GM19240 (cell line): ENCODE data around the gene CERS1.

Source experiments
- DNase-seq: peaks from one replicate; pipeline ENCODE4 v3.0.0; 2011; ENCODE audit warnings: low spot score; ENCODE audit not compliant: insufficient read length

The CERS1 gene

DNA sequence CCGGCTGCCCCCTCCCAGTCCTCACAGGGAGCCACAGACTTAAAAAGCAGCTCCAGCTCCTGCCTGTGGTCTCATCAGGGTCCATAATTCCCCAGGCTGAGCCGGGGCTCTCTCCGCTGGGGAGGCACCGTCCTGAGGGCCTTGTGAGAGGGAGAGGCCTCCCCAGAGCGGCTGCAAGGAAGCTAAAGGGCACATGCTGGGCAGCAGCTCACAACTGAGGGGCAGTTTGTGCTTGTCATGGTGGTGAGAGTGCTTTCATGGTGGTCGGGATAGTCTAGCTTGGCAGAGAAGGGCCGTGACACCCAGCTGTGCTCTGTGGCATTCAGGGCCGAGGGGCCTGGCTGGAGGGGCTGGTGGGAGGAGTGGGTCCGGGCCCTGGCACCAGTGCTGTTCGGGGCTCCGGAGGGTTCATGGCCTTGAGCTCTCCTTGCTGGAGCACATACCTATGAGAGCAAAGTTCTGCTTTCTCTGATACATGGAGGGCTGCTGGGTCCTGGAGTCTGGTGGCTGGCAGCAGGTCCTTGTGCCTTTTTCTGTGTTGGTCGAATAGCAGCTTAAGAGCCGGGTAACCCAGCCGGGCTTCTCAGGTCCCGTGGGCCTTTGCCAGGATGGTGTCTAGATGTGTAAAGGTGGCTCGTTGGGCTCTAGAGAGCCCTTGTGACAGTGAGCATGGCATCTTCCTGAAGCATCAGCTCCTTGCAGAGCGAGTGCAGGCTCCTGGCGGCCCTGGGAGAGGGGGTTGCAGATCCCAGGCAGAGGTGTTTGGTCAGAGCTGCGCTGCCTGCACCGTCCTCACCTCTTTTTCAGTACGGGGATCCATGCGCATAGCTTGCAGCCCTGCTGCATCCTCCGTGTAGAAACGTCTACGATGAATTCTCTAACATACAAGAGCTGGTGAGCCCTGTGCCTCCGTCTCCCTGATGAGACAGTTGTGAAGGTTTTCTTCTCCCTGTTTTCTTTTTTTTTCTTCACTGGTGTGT, 55.4 kb downstream of the CERS1 start:
- no peak for DNase-seq

DNA sequence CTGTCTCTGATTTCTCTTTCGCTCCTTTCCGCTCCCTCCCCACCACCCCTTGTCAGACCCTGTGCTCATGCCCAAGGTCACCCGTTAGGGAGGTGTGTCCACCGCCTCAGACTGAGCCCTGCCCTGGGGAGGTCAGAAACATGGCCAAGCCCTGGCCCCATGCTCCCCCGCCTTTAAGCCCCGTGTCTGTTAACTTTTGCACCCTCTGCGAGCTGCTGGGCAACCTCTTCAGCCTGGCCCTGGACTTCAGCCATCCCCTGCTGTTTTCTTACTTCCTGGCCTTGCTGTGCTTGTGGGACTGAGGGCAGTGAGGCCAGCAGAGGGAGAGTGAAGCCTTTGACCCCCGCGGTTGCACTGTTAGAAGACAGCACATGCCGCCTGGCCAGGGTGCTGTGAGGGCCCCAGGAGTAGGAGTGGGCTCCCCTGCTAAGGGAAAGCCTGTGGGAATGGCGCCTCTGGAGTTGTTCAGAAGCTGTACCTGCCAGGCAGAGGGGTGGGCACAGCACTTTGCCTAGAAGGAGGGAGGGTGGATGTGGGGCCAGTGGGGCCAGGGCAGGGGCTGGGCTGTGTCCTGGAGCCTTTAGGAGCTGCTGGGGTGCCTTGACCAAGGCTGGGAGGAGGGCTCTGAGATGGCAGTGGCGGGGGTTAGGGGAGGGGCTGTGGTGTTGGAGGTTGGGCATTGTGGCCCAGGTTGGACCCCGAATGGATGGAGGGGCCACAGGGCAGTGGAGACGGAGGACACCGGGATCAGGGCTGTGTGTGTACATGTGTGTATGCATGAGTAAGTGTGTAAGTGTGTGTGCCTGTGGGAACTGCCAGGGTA, 56.3 kb downstream of the CERS1 start:
- no peak for DNase-seq

GRCh38 chr19:18834644-18834984, 61.3 kb downstream of the CERS1 start:
- DNase-seq: no peak

DNA sequence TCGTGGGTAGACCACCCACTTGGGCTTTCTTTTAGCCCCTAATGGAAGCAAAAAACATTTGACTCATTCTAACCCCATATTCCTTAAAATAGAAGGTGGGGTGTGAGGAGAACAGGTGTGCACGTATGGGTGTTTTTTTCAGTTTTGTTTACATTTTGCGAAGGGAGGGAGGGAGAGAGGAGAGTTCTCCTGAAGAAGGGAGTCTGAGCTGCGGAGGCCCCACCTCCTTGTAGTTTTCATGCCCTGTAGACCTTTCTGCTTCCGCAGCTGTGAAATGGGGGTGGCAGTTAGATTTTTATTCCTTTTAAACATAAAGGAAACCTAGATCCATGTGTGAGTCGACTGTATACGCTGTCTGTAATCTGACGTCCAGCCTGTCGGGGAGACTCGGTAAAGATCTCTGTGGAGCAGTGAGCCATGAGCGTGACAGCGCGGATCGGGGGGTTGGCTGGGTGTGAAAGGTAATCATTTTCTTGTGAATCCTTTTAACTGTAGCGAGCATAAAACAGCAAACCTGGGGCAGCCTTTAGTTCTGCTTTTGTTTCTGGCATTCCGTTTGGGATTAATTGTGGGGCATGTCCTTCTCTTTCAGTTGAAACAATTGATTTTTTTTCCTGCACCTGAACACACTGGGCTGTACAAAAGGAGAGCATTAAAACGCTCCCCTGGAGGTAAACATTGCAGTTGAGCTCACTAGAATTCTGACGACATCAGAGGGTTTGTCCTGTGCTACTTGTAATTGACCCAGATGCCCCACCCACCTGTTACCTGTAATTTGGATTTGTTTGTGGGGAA, 61.9 kb downstream of the CERS1 start:
- DNase-seq: no peak

DNA sequence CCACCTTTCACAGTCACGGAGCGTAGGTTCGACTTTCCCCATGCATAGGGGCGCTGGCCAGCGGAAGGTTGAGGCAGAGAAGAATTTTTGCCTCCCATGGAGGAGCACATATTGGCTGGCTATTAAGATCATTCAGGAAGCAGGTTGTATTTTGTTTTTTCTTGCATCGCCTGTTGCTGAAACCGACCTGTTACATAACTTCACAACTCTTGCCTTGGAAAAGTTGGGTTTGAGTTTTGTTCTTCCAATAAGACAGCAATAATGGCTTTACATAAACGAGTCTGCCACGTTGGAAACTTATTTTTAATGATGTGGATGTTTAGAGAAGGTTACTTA, 62.8 kb downstream of the CERS1 start:
- no peak for DNase-seq

- DNase-seq: no peak
Observed at GRCh38 chr19:18832306-18833140, 63.4 kb downstream of the CERS1 start.

DNA sequence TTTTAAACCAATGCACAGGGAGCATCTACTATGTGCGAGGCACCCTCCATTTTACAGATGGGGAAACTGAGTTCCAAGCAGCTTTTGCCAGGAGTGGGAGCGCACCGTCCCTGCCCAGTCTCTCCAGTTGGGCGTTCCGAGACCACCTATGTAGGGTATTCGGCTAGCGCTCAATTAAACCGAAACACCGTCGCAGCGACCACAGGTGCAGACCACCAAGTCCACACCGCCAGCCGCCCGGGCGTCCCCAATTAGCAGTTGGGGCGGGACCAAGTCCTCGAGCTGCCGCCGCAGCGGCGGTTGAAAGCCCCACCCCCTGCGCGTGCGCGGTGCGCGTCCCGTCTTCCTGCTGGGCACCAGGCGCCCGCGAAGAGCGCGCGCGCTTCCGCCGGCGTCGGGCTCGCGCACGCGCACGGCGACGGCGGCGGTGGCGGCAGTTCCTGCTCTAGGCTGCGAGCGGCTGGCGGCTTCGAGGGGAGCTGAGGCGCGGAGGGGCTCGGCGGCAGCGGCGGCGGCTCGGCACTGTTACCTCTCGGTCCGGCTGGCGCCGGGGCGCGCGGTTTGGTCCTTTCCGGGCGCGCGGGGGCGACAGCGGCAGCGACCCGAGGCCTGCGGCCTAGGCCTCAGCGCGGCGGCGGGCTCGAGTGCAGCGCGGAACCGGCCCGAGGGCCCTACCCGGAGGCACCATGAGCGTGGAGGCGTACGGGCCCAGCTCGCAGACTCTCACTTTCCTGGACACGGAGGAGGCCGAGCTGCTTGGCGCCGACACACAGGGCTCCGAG, 64.2 kb downstream of the CERS1 start, which contains the start of gene UPF1:
Gene UPF1, plus strand, starts transcription at position 436 of the 782 bp plus-strand sequence. Its CDS starts 251 bp downstream, at position 687.
- peak; percentile 96 for DNase-seq

DNA sequence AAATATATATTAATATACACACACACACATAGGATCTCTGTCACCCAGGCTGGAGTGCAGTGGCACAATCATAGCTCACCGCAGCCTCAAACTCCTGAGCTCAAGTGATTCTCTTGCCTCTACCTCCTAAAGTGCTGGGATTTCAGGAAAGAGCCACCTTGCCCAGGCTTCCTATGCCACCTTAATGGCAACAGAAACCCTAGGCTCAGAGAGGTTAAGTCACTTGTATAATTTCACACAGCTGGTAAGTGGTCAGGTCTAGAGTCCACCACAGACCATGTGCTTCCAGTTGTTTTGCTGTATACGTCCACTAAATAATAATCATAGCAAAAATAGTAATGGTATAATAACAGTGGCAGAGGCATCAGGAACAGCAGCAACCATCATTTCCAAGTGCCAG, 65.5 kb downstream of the CERS1 start:
- no peak for DNase-seq

DNA sequence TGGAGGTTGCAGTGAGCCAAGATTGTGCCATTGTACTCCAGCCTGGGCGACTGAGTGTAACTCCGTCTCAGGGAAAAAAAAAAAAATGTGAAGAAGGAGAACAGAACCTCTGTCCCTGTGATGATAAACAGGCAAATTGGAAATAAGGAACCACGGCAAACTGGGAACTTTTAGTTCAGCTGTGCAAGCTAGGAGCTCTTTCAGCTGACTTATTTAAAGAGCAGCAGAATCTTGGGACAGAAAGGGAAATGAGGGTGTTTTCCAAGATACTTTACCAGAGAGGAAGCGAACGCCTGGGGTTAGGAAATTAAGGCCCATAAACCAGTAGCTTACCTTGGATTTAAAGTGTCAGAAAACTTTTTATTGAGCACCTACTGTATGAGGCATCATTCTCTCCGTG, 67.2 kb downstream of the CERS1 start:
- no peak for DNase-seq
